Measurements from ENCODE around the gene PSENEN.

The PSENEN gene

GRCh38 chr19:35780717-35781116 lies 35.3 kb downstream of the PSENEN start:
- H3K27ac ChIP-seq: no peak overlapping the region
- no peak for TF ChIP-seq ZFX (IDR thresholded peaks at IDR 0.05)
- TF ChIP-seq, protein P1, sequence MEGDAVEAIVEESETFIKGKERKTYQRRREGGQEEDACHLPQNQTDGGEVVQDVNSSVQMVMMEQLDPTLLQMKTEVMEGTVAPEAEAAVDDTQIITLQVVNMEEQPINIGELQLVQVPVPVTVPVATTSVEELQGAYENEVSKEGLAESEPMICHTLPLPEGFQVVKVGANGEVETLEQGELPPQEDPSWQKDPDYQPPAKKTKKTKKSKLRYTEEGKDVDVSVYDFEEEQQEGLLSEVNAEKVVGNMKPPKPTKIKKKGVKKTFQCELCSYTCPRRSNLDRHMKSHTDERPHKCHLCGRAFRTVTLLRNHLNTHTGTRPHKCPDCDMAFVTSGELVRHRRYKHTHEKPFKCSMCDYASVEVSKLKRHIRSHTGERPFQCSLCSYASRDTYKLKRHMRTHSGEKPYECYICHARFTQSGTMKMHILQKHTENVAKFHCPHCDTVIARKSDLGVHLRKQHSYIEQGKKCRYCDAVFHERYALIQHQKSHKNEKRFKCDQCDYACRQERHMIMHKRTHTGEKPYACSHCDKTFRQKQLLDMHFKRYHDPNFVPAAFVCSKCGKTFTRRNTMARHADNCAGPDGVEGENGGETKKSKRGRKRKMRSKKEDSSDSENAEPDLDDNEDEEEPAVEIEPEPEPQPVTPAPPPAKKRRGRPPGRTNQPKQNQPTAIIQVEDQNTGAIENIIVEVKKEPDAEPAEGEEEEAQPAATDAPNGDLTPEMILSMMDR (conservative IDR thresholded peaks at IDR 0.05): no peak

DNA sequence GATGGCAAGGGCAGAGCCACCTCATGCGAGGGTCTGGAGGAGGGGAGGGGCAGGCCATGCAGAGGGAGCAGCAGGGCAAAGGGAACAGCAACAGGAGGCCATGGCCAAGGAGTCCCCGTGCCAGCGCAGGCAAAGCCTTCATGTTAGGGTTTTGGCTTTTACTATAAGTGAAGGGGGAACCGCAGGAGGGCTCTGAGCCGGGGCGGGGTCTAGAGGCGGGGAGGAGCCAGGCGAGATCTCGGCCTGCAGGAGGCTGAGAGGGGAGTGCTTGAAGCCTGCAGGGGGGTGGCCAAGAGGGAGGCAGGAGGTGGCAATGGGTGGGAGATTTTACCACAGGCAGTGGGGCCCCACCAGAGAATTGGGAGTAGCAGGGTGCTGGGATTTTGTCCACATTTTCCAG lies 36.2 kb downstream of the PSENEN start:
- no peak for TF ChIP-seq ZFX (IDR thresholded peaks at IDR 0.05)
- TF ChIP-seq, protein P1 (conservative IDR thresholded peaks at IDR 0.05): no peak

GRCh38 chr19:35782589-35782988 lies 37.1 kb downstream of the PSENEN start:
- H3K27ac ChIP-seq: no peak overlapping the region
- TF ChIP-seq, protein P1 (conservative IDR thresholded peaks at IDR 0.05): no peak
- no peak for TF ChIP-seq ZFX (IDR thresholded peaks at IDR 0.05)

More for the DNA sequence above, 36.2 kb downstream of the PSENEN start:
- H3K27ac ChIP-seq: no peak overlapping the region

GRCh38 chr19:35783469-35784434 lies 38.3 kb downstream of the PSENEN start:
- no peak overlapping the region for H3K27ac ChIP-seq
- no peak for TF ChIP-seq ZFX (IDR thresholded peaks at IDR 0.05)
- TF ChIP-seq, protein P1 (conservative IDR thresholded peaks at IDR 0.05): no peak

DNA sequence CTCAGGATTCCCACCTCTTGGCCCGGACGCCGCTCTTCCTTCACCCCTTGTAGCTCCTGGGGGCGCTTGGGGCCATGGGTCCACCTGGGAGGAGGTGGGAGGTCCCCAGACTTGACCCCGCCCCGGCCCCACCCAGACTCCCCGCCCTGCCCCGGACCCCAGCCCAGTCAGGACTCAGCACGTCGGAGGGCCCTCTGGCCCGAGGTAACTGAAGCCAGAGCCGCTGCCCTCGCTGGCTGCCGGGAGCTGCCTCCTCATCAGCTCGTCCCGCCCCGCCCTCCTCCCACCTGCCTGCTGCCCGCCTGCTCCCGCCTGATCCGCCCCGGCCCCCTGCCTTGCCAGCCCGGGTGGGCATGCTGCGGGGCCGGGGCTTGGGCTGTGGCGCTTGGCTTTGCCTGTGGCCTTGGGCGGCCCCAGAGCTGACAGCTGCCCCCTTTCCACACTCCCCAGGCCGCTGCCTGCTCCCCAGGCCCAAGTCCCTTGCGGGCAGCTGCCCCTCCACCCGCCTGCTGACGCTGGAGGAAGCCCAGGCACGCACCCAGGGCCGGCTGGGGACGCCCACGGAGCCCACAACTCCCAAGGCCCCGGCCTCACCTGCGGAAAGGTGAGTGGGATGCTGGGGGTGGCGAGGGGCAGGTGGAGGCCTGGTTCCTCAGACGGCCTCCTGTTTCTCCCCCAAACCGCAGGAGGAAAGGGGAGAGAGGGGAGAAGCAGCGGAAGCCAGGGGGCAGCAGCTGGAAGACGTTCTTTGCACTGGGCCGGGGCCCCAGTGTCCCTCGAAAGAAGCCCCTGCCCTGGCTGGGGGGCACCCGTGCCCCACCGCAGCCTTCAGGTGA lies 39.3 kb downstream of the PSENEN start:
- H3K27ac ChIP-seq: no peak overlapping the region
- TF ChIP-seq, protein P1 (conservative IDR thresholded peaks at IDR 0.05): no peak
- no peak for TF ChIP-seq ZFX (IDR thresholded peaks at IDR 0.05)

DNA sequence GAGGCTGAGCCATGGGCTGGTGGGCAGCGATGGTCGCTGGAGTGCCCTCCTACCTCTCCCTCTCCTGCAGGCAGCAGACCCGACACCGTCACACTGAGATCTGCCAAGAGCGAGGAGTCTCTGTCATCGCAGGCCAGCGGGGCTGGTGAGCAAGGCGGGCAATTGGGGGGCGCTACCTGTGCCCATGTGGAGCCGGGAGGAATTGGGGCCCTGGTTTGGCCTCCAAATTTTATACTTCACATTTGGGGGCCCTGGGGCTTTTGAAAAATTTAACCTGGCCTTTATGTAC lies 39.8 kb downstream of the PSENEN start:
- TF ChIP-seq ZFX (IDR thresholded peaks at IDR 0.05): no peak
- H3K27ac ChIP-seq: no peak overlapping the region

DNA sequence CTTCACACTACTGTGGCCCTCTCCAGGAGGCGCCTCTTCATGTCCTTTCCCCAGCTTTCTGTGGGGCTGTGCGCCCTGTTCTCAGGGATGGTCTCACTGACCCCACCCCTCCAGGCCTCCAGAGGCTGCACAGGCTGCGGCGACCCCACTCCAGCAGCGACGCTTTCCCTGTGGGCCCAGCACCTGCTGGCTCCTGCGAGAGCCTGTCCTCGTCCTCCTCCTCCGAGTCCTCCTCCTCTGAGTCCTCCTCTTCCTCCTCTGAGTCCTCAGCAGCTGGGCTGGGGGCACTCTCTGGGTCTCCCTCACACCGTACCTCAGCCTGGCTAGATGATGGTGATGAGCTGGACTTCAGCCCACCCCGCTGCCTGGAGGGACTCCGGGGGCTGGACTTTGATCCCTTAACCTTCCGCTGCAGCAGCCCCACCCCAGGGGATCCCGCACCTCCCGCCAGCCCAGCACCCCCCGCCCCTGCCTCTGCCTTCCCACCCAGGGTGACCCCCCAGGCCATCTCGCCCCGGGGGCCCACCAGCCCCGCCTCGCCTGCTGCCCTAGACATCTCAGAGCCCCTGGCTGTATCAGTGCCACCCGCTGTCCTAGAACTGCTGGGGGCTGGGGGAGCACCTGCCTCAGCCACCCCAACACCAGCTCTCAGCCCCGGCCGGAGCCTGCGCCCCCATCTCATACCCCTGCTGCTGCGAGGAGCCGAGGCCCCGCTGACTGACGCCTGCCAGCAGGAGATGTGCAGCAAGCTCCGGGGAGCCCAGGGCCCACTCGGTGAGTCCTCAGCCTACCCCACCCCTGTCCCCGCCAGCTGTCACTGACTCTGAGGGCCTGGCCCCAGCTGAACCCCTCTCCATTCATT lies 41.1 kb downstream of the PSENEN start:
- TF ChIP-seq, protein P1 (conservative IDR thresholded peaks at IDR 0.05): no peak
- no peak for TF ChIP-seq ZFX (IDR thresholded peaks at IDR 0.05)
- no peak overlapping the region for H3K27ac ChIP-seq
